Astrocyte (in vitro differentiated cells and primary cell): ENCODE results near the gene KIF1B.

ENCODE experiments used
- CTCF ChIP-seq: IDR thresholded peaks from 2 replicates; pipeline ENCODE4 v1.5.1; 2011; ENCODE audit warnings: low read depth, mild to moderate bottlenecking, inconsistent platforms, low read length, moderate library complexity; ENCODE audit not compliant: insufficient read depth
- EZH2 ChIP-seq: IDR thresholded peaks from 2 replicates; pipeline ENCODE4 v1.6.1; 2012; ENCODE audit warnings: mild to moderate bottlenecking, low read length, inconsistent platforms; ENCODE audit not compliant: insufficient read depth

GRCh38 chr1:10171995-10172669 is 38.2 kb upstream of the KIF1B start:
- TF ChIP-seq CTCF (no peak), EZH2 (no peak)
